LNCaP clone FGC (cell line): ENCODE measurements around the gene BCAS3.

Experiments used
- DNase-seq: peaks from one replicate; pipeline ENCODE4 v3.0.0-alpha.2; 2011; ENCODE audit warnings: low read depth
- H3K4me3 ChIP-seq: 2 replicates; pipeline ENCODE4 v1.5.1; 2011; ENCODE audit warnings: mild to moderate bottlenecking, low read depth, low read length, control low read depth
- TF ChIP-seq, protein P1 (sequence below): IDR thresholded peaks from 2 replicates; pipeline ENCODE4 v1.5.1; 2012; ENCODE audit warnings: mild to moderate bottlenecking; ENCODE audit not compliant: control insufficient read depth, insufficient read depth; ENCODE audit errors: extremely low read depth

Gene BCAS3

DNA sequence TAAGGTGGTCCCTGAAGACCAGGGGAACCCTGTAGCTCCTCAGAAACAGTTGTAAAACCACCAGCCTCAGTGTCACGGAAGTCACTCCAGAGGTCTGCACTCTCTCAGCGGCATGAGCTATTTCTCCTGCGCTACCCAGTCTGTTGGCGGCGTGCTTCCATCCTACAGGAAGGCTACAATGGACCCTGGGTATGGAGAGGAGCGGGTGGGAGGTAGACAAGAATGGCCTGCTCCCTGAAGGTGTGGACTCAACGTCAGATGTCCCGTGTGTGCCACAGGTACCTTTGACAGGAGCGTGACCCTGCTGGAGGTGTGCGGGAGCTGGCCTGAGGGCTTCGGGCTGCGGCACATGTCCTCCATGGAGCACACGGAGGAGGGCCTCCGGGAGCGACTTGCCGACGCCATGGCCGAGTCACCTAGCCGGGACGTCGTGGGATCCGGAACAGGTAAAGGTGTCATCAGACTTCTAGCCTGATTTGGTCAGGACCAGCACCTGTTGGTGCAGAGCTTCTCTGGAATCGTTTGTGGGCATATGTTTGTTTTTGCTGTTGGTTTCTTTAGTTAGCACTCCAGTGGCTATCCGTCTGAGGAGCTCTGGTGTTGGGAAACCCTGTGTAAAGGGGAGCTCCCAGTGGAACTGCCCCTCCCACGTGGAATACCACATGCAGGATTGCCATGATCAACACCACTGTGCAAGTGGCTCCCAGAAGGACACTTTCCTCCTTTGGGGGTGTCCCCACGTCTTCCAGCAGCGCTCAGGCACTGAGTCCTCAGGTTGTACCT lies 690.6 kb downstream of the BCAS3 start:
- TF ChIP-seq, protein P1, sequence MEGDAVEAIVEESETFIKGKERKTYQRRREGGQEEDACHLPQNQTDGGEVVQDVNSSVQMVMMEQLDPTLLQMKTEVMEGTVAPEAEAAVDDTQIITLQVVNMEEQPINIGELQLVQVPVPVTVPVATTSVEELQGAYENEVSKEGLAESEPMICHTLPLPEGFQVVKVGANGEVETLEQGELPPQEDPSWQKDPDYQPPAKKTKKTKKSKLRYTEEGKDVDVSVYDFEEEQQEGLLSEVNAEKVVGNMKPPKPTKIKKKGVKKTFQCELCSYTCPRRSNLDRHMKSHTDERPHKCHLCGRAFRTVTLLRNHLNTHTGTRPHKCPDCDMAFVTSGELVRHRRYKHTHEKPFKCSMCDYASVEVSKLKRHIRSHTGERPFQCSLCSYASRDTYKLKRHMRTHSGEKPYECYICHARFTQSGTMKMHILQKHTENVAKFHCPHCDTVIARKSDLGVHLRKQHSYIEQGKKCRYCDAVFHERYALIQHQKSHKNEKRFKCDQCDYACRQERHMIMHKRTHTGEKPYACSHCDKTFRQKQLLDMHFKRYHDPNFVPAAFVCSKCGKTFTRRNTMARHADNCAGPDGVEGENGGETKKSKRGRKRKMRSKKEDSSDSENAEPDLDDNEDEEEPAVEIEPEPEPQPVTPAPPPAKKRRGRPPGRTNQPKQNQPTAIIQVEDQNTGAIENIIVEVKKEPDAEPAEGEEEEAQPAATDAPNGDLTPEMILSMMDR = no peak
- H3K4me3 ChIP-seq = no peak overlapping the region
- DNase-seq = no peak

DNA sequence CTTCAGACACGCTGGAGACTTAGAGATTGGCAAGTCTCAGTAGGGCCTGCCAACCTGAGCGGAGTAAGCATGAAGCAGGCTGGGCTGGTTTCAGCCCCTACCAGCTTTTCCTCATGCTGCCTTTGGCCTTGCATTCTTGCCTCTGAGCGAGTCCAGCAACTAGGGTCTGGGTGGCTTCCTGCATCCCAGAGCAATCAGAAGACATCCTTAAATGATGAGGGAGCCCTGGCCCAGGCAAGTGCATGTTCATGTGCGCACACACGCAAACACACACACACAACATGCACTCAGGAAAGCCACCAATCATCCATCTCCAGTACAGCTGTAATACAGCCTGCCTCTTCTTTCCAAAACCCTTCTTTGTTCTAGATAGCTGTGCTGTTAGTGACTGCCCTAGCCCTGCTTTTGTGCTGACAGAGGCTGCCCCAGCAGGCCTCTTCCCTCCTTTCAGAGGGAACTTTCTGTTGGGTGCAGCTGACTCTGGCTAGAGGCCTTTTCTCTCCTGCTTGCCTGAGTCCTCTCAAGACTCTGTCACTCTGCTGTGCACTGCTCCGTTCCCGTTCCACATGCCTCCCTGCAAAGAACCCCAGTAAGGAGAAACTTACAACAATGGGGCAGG lies 691.3 kb downstream of the BCAS3 start:
- H3K4me3 ChIP-seq = no peak overlapping the region
- TF ChIP-seq, protein P1 = no peak
- DNase-seq = no peak

DNA sequence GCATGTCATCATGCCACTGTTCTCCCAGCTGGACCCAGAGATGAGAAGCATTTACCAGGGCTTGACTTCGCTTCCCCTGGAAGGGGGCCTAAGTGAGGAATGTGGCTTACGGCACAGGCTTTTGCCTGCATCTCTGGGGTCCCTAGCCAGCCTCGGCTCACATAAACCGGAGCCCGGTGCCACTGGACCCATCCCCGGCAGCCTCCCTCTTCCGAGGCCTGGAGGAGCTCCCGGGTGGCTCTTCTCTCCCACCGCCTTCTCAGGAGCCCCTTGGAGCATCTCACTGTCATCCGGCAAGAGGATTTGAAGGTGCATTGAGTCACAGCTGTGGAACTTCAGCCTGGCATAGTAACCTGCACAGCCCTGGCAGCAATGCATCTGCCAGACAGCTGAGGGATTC lies 692.1 kb downstream of the BCAS3 start:
- no peak overlapping the region for H3K4me3 ChIP-seq
- TF ChIP-seq, protein P1 = no peak
- DNase-seq = no peak

DNA sequence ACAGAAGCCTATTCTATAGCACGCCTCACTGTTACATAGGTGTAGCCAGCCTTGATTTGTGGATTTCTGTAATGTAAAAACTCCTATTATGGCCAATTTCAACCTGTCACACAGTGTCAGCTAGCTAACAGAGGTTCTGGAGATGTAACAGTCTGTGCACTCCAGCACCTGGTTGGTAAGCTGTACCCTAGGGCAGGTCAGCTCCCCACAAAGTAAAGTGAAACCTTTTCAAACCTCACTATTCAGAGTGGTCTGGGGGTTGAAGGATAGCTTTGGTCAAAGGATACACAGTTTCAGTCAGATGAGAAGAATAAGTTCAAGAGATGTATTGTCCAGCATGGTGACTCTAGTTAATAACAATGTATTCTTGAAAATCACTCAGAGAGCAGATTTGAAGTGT lies 693.5 kb downstream of the BCAS3 start:
- TF ChIP-seq, protein P1 = no peak
- H3K4me3 ChIP-seq = no peak overlapping the region
- no peak for DNase-seq

DNA sequence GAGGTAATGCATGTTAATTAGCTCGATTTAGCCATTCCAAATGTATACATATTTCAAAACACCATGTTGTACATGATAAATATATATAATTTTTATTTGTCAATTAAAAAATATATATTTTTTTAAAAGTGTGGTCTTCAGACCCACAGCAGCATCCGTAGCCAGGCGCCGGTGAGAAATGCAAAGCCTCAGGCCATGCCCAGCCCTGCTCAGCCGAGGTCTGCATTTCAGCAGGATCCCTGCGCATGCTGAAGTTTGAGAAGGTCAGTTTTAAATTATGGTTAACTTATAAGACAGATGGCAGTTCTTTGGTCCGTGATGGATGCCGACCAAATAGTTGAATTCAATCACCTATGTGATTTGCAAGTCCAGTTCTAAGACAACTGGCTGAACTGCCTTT lies 694.0 kb downstream of the BCAS3 start:
- no peak overlapping the region for H3K4me3 ChIP-seq
- TF ChIP-seq, protein P1 = no peak
- no peak for DNase-seq

DNA sequence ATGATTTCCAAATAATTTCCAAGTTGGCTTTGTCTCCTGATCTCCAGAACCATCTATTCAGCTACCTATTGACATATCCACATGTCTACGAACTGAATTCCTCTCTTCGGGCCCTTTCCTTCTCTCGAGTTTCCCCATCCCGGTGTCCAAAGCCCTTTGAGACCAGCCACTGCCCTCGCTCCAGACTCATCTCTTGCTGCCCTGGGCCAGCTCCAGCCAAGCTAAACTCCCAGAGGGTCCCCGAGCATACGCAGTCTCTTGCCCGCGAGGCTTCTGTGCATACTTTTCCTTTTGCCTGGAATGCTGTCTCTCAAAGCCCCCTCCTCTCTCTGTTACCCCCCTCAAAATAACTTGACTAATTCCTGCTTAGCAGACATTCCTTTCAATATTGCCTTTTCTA lies 694.8 kb downstream of the BCAS3 start:
- TF ChIP-seq, protein P1 = no peak
- no peak overlapping the region for H3K4me3 ChIP-seq
- DNase-seq = no peak
